HG02763 (cell line): ENCODE measurements around the gene FAM209A.
"Not testable (repeated sequence)": the region's sequence is repeated elsewhere in the genome, so short reads cannot be mapped to it uniquely, and the experiment has no call there.

ENCODE experiments used
- ATAC-seq: cut with Tn5 transposase; IDR thresholded peaks from one replicate; pipeline ENCODE4 v1.9.1; 2021; ENCODE audit warnings: mild to moderate bottlenecking, moderate library complexity; ENCODE audit not compliant: unreplicated experiment

Gene FAM209A, protein sequence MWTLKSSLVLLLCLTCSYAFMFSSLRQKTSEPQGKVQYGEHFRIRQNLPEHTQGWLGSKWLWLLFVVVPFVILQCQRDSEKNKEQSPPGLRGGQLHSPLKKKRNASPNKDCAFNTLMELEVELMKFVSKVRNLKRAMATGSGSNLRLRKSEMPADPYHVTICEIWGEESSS

GRCh38 chr20:56524444-56524843 lies at the start of gene FAM209A:
FAM209A (plus strand) TSS chr20:56524744; CDS start chr20:56524809, 65 bp downstream.
- not testable (repeated sequence) for ATAC-seq

DNA sequence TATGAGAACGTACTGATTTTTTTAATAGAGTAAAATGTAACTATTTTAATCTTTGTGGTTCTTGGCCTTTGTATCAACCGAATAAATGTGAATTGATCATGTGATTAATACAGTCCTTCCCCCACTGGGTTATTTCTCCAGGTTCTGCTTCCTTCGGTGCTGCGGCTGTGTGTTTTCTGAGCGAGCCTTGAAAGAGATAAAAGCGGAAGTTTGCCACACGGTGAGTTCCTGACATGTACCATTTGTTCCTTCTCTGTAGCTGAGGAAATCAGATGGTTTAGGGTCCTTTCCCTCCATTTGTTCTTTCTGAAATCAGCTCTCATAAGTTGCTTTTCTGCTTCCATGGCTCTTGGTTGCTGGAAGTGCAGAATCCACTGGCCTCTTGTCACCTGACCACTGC lies 40.6 kb upstream of the FAM209A start:
- no peak for ATAC-seq

DNA sequence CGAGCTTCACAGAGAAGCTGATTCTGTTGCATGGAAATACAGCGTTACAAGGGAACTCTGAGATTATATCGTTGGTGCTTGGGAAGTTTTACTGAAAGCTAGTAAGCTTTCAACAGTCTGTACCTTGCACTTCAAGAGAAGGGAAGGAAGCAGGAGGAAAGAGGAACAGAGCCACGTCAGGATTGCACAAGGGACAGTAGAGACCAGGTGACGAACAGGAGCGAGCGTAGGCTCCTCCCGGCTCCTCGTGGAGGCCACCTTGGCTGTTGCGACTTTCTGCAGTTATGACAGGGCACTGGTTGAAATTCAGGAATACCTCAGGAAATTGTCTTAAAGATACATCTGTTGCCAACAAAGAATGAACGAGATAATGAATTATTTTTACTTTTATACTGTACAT lies 37.3 kb upstream of the FAM209A start:
- no peak for ATAC-seq

DNA sequence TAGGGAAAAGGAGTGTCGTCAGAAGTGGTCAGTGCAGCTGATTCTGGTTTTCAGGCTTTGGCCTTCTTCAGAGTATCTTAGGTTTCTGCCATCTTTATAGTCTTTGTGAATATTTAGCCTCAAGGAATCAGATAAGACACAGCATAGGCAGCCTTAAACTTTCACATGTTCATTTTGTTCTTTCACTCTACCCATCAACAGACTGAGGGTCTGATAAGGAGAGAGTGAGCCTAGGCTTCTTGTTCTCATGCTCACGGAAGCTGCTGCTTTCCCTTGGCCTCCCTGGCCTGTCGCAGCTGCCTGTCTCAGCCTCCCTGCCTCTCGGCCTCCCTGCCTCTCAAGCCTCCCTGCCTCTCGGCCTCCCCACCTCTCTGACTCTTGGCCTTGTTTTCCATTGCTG lies 36.0 kb upstream of the FAM209A start:
- no peak for ATAC-seq

GRCh38 chr20:56501116-56501515 lies 23.4 kb upstream of the FAM209A start:
- ATAC-seq, result no peak

DNA sequence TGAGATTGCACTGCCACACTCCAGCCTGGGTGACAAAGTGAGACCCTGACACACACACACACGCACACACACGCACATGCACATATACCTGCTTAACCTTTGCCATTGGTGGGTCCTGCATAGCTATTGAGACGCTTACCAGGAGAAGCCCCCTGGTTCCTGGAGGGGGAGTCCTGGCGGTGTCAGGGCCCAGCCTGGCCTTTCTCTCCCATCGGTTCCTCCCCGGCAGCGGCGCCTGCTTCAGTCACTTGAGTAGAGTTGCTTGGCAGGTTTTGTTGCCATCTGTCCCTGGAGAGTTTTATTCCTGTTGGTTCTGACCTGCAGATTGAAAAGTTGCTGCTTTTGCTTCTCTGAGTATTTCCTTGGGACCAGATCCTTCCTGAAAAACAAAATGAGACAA lies 20.6 kb upstream of the FAM209A start:
- ATAC-seq, result no peak

DNA sequence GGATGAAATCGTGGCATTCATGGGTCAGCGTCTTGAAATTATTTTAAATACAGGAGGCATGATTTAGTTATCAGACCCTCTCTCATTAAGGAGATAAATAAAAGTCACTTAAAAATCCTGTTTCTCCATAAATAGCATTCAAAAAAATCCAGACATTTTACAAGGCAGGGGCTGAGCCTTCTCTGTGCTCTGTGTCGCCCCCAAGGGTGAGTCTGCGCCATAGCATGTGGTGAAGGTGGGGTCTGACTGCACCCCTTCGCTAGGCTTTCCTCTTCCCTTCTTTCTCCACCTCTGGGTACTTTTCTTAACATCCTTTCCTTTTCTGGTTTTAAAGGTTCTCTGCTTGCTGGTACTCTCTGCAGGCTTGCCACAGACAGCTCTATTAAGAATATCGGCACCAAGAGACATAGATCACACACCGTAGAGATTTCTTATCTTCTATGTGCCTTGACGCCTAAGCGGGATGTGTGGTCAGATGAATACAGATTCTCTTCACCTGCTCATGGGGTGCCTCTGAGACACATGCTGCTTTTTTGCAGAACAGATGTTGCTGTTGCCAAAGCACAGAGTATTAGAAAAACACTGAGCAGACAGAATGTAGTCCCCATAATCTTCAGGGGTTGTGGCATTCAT lies 20.1 kb upstream of the FAM209A start:
- ATAC-seq, result no peak

GRCh38 chr20:56506103-56506502 lies 18.4 kb upstream of the FAM209A start:
- no peak for ATAC-seq

DNA sequence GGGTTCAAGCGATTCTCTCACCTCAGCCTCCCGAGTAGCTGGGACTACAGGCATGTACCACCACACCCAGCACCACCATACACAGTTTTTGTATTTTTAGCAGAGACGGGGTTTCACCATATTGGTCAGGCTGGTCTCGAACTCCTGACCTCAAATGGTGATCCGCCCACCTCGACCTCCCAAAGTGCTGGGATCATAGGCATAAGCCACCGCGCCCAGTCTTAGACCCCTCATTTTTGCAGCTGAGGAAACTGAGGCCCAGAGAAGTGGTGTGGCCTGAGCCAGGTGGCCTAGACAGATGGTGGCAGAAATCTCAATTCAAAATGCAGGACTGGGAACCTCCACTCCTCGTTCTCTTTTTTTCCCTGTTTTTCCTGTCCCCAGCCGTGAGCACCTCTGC lies 12.6 kb upstream of the FAM209A start:
- no peak for ATAC-seq

- ATAC-seq, result no peak
These were observed 11.1 kb upstream of the FAM209A start for GRCh38 chr20:56513161-56514150.

DNA sequence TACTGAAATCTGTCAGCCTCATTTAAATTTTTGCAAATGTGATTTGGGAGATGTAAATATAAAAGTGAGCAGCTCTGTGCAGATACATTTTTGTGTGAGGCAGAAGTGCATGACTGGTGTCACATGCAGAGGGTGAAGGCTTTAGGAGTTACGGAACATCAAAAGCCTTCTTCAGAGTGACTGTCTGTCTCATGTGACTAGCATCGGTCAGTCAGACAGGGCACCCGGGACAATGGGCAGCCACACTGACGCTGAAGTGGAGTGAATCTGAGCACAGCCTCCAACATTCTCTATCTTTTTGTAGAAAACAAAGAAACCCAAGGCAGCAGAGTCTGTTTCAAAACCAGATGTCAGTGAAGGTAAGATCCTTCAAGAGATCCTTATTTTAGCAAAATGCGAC lies 7.9 kb upstream of the FAM209A start:
- ATAC-seq, result no peak

GRCh38 chr20:56517211-56517610 lies 7.3 kb upstream of the FAM209A start:
- ATAC-seq, result no peak

GRCh38 chr20:56517641-56518040 lies 6.9 kb upstream of the FAM209A start:
- ATAC-seq, result no peak

GRCh38 chr20:56518126-56518525 lies 6.4 kb upstream of the FAM209A start:
- no peak for ATAC-seq

DNA sequence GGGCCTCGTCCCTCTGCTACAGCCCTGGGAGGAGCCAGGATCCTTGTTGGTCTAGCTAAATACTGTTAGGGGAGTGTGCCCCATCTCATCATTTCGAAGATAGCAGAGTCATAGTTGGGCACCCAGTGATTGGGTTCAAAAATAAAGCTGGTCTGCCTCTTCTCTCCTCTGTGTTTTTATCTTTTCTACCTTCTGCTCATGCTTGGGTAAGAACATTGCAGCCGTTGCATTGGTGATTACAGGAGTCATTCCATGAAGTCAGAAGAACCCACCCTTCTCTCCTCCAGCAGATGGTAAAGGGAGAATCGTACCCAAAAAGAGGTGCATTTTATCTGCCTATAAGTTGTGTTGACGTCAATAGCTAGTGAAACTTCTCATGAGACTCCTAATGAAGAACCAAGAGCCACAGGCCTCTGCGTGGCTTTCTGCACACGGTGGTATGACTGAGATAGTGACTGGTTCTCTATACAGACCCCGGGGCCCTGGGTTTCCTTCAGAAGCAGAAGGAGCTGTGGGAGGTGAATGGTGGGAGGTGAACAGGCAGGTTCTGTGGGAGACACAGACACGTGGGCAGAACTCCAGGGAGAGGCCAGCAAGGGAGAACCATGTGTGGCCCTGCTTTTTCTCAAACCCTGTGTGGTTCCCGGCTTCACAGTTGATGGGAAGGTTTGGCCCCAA lies 5.7 kb upstream of the FAM209A start:
- ATAC-seq, result no peak

DNA sequence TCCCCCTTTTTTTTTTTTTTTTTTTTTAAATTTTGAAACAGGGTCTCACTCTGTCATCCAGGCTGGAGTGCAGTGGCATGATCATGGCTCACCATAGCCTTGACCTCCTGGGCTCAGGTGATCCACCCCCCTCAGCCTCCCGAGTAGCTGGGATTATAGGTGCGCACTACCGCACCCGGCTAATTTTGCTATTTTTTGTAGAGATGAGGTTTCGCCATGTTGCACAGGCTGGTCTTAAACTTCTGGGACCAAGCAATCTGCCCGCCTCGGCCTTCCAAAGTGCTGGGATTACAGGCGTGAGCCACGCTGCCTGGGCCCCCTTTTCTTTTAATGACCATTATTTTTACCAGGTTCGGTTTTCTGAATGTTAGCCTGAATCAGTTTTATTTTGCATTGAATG lies 5.0 kb upstream of the FAM209A start:
- no peak for ATAC-seq

GRCh38 chr20:56520180-56520579 lies 4.4 kb upstream of the FAM209A start:
- no peak for ATAC-seq

DNA sequence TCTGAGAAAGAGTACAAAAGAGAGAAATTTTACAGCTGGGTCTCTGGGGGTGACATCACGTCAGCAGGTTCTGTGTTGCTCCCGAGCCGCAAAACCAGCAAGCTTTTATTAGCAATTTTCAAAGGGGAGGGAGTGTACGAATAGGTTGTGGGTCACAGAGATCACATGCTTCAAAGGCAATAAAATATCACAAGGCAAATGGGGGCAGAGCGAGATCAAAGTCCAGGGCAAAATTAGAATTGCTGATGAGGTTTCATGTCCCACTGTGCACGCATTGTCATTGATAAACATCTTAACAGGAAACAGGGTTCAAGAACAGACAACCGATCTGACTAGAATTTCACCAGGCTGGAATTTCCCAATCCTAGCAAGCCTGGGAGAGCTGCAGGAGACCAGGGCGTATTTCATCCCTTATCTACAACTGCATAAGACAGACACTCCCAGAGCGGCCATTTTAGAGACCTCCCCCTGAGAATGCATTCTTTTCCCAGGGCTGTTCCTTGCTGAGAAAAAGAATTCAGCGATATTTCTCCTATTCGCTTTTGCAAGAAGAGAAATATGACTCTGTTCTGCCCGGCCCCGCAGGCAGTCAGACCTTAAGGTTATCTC lies 3.7 kb upstream of the FAM209A start:
- ATAC-seq, result not testable (repeated sequence)

GRCh38 chr20:56522311-56522710 lies 2.2 kb upstream of the FAM209A start:
- ATAC-seq, result no peak

- ATAC-seq, result no peak
These were observed 3.0 kb downstream of the FAM209A start for GRCh38 chr20:56527521-56527920.

DNA sequence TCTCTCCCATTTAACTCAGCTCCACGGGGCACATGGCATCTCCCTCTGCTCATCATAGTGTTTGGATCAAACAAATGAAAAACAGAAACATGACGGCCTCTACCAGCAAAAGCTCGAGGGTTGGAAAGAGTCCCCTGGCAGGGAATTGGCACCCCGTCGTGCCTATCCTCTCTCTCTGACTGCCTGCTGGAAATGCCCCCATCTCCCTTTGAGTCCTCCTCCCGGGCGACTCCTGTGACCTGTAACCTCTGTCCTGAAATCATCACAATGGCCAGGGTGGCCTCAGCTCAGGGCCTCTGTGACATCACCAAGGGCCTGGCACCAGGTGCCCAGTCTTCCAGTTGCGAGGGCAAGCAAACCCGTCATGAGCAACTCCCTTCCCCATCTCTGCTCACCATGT lies 8.4 kb downstream of the FAM209A start, which contains the start of gene FAM209B:
Gene FAM209B (plus strand): TSS at position 301 of the 400 bp plus-strand sequence. CDS start 96 bp downstream, at position 397.
- not testable (repeated sequence) for ATAC-seq
